ENCODE data around the gene PDE11A. TPM values are rescaled to one million over a fixed set of nuclear protein-coding genes. Genes with fewer than 3 reads are reported as not detected.
A peak's percentile ranks its signal among the peaks of the same experiment; 100 is the strongest.

Gene PDE11A
- total and polyA plus RNA-seq, 5 donors from 2014 or later: not detected

GRCh38 chr2:177715771-177716170 lies 356.8 kb downstream of the PDE11A start:
- H3K27ac Mint-ChIP-seq: no peak overlapping the region

GRCh38 chr2:177714704-177715103 lies 357.9 kb downstream of the PDE11A start:
- Histone ChIP-seq H3K9me3 (ENCODE audit: control insufficient read depth in 2 of 2, low read length in 2 of 2) (no peaks in the 10 kb centered on the region), H3K27ac (ENCODE audit: insufficient read depth, low read length, poor library complexity, severe bottlenecking) (no peak overlapping the region), H3K36me3 (ENCODE audit: control insufficient read depth, insufficient read depth, low read length) (no peaks in the 10 kb centered on the region), H3K27me3 (ENCODE audit: control insufficient read depth, insufficient read depth, low read length) (peaks cover 12% of the 10 kb centered on the region), H3K4me1 (ENCODE audit: control insufficient read depth, insufficient read depth, low read length, poor library complexity, severe bottlenecking) (no peaks in the 10 kb centered on the region), H3K4me3 (ENCODE audit: low read depth, low read length) (no peak overlapping the region)
- DNase-seq (no peak), ATAC-seq (ENCODE audit: low read depth in 2 of 2) (no peak)
- Mint-ChIP-seq H3K36me3 (no peaks in the 10 kb centered on the region), H3K9me3 (peaks cover 0 to 2% (median 0%) of the 10 kb centered on the region in 7 donors), H3K4me3 (no peak overlapping the region), H3K27ac (no peak overlapping the region), H3K27me3 (no peaks in the 10 kb centered on the region), H3K4me1 (no peaks in the 10 kb centered on the region)

More at GRCh38 chr2:177715771-177716170, 356.8 kb downstream of the PDE11A start:
- Mint-ChIP-seq H3K9me3 (peaks cover 0 to 2% (median 0%) of the 10 kb centered on the region in 7 donors), H3K36me3 (no peaks in the 10 kb centered on the region), H3K27me3 (no peaks in the 10 kb centered on the region), H3K4me3 (no peak overlapping the region), H3K4me1 (no peaks in the 10 kb centered on the region)
- peaks cover 12% of the 10 kb centered on the region for H3K27me3 ChIP-seq (ENCODE audit: control insufficient read depth, insufficient read depth, low read length)
- no peak for DNase-seq
- H3K9me3 ChIP-seq (ENCODE audit: control insufficient read depth in 2 of 2, low read length in 2 of 2): no peaks in the 10 kb centered on the region
- H3K36me3 ChIP-seq (ENCODE audit: control insufficient read depth, insufficient read depth, low read length): no peaks in the 10 kb centered on the region
- no peak overlapping the region for H3K27ac ChIP-seq (ENCODE audit: insufficient read depth, low read length, poor library complexity, severe bottlenecking)
- no peak for ATAC-seq (ENCODE audit: low read depth in 2 of 2)
- H3K4me1 ChIP-seq (ENCODE audit: control insufficient read depth, insufficient read depth, low read length, poor library complexity, severe bottlenecking): no peaks in the 10 kb centered on the region
- H3K4me3 ChIP-seq (ENCODE audit: low read depth, low read length): no peak overlapping the region

GRCh38 chr2:177712462-177712861 lies 360.1 kb downstream of the PDE11A start:
- Mint-ChIP-seq H3K27me3 (no peaks in the 10 kb centered on the region), H3K36me3 (no peaks in the 10 kb centered on the region), H3K4me1 (no peaks in the 10 kb centered on the region), H3K27ac (no peak overlapping the region), H3K9me3 (no peaks in the 10 kb centered on the region), H3K4me3 (no peak overlapping the region)
- H3K27ac ChIP-seq (ENCODE audit: insufficient read depth, low read length, poor library complexity, severe bottlenecking): no peak overlapping the region
- peaks cover 12% of the 10 kb centered on the region for H3K27me3 ChIP-seq (ENCODE audit: control insufficient read depth, insufficient read depth, low read length)
- no peaks in the 10 kb centered on the region for H3K36me3 ChIP-seq (ENCODE audit: control insufficient read depth, insufficient read depth, low read length)
- no peak overlapping the region for H3K4me3 ChIP-seq (ENCODE audit: low read depth, low read length)
- no peaks in the 10 kb centered on the region for H3K9me3 ChIP-seq (ENCODE audit: control insufficient read depth in 2 of 2, low read length in 2 of 2)
- H3K4me1 ChIP-seq (ENCODE audit: control insufficient read depth, insufficient read depth, low read length, poor library complexity, severe bottlenecking): no peaks in the 10 kb centered on the region
- ATAC-seq (ENCODE audit: low read depth in 2 of 2) (no peak), DNase-seq (no peak)

GRCh38 chr2:177711483-177712265 lies 360.9 kb downstream of the PDE11A start:
- Histone ChIP-seq H3K36me3 (ENCODE audit: control insufficient read depth, insufficient read depth, low read length) (no peaks in the 10 kb centered on the region), H3K9me3 (ENCODE audit: control insufficient read depth in 2 of 2, low read length in 2 of 2) (no peaks in the 10 kb centered on the region), H3K4me3 (ENCODE audit: low read depth, low read length) (no peak overlapping the region), H3K27ac (ENCODE audit: insufficient read depth, low read length, poor library complexity, severe bottlenecking) (no peak overlapping the region), H3K4me1 (ENCODE audit: control insufficient read depth, insufficient read depth, low read length, poor library complexity, severe bottlenecking) (no peaks in the 10 kb centered on the region), H3K27me3 (ENCODE audit: control insufficient read depth, insufficient read depth, low read length) (peaks cover 12% of the 10 kb centered on the region)
- no peaks in the 10 kb centered on the region for H3K27me3 Mint-ChIP-seq
- no peak for DNase-seq
- no peaks in the 10 kb centered on the region for H3K36me3 Mint-ChIP-seq
- ATAC-seq (ENCODE audit: low read depth in 2 of 2): no peak
- H3K27ac Mint-ChIP-seq: peak overlapping the region in 1 of 3 donors; percentile 30
- no peaks in the 10 kb centered on the region for H3K4me1 Mint-ChIP-seq
- no peaks in the 10 kb centered on the region for H3K9me3 Mint-ChIP-seq
- no peak overlapping the region for H3K4me3 Mint-ChIP-seq

GRCh38 chr2:177710889-177711288 lies 361.7 kb downstream of the PDE11A start:
- Mint-ChIP-seq H3K4me1 (no peaks in the 10 kb centered on the region), H3K9me3 (no peaks in the 10 kb centered on the region), H3K27ac (no peak overlapping the region), H3K27me3 (no peaks in the 10 kb centered on the region), H3K4me3 (no peak overlapping the region), H3K36me3 (no peaks in the 10 kb centered on the region)
- no peaks in the 10 kb centered on the region for H3K4me1 ChIP-seq (ENCODE audit: control insufficient read depth, insufficient read depth, low read length, poor library complexity, severe bottlenecking)
- H3K4me3 ChIP-seq (ENCODE audit: low read depth, low read length): no peak overlapping the region
- DNase-seq (no peak), ATAC-seq (ENCODE audit: low read depth in 2 of 2) (no peak)
- H3K36me3 ChIP-seq (ENCODE audit: control insufficient read depth, insufficient read depth, low read length): no peaks in the 10 kb centered on the region
- peaks cover 10% of the 10 kb centered on the region for H3K27me3 ChIP-seq (ENCODE audit: control insufficient read depth, insufficient read depth, low read length)
- no peak overlapping the region for H3K27ac ChIP-seq (ENCODE audit: insufficient read depth, low read length, poor library complexity, severe bottlenecking)
- H3K9me3 ChIP-seq (ENCODE audit: control insufficient read depth in 2 of 2, low read length in 2 of 2): no peaks in the 10 kb centered on the region

GRCh38 chr2:177709986-177710401 lies 362.6 kb downstream of the PDE11A start:
- H3K36me3 ChIP-seq (ENCODE audit: control insufficient read depth, insufficient read depth, low read length): no peaks in the 10 kb centered on the region
- DNase-seq: no peak
- no peak overlapping the region for H3K4me3 Mint-ChIP-seq
- H3K27me3 ChIP-seq (ENCODE audit: control insufficient read depth, insufficient read depth, low read length): peaks cover 8% of the 10 kb centered on the region
- H3K36me3 Mint-ChIP-seq: no peaks in the 10 kb centered on the region
- ATAC-seq (ENCODE audit: low read depth in 2 of 2): no peak
- H3K9me3 Mint-ChIP-seq: no peaks in the 10 kb centered on the region
- no peaks in the 10 kb centered on the region for H3K4me1 ChIP-seq (ENCODE audit: control insufficient read depth, insufficient read depth, low read length, poor library complexity, severe bottlenecking)
- peaks cover 6% of the 10 kb centered on the region for H3K27me3 Mint-ChIP-seq
- no peak overlapping the region for H3K27ac ChIP-seq (ENCODE audit: insufficient read depth, low read length, poor library complexity, severe bottlenecking)
- no peak overlapping the region for H3K27ac Mint-ChIP-seq
- no peaks in the 10 kb centered on the region for H3K4me1 Mint-ChIP-seq
- H3K4me3 ChIP-seq (ENCODE audit: low read depth, low read length): no peak overlapping the region
- H3K9me3 ChIP-seq (ENCODE audit: control insufficient read depth in 2 of 2, low read length in 2 of 2): no peaks in the 10 kb centered on the region

- no peak for ATAC-seq (ENCODE audit: low read depth in 2 of 2)
- no peak overlapping the region for H3K4me3 Mint-ChIP-seq
Observed at GRCh38 chr2:177708660-177709444, 363.7 kb downstream of the PDE11A start.

More at GRCh38 chr2:177708660-177709444, 363.7 kb downstream of the PDE11A start:
- no peak overlapping the region for H3K4me3 ChIP-seq (ENCODE audit: low read depth, low read length)
- no peak overlapping the region for H3K27ac Mint-ChIP-seq
- no peak for DNase-seq
- no peaks in the 10 kb centered on the region for H3K9me3 Mint-ChIP-seq
- H3K9me3 ChIP-seq (ENCODE audit: control insufficient read depth in 2 of 2, low read length in 2 of 2): no peaks in the 10 kb centered on the region
- H3K4me1 Mint-ChIP-seq: no peaks in the 10 kb centered on the region
- H3K27me3 ChIP-seq (ENCODE audit: control insufficient read depth, insufficient read depth, low read length): peaks cover 2% of the 10 kb centered on the region
- peaks cover 6% of the 10 kb centered on the region for H3K27me3 Mint-ChIP-seq
- H3K36me3 Mint-ChIP-seq: no peaks in the 10 kb centered on the region
- H3K4me1 ChIP-seq (ENCODE audit: control insufficient read depth, insufficient read depth, low read length, poor library complexity, severe bottlenecking): no peaks in the 10 kb centered on the region
- H3K36me3 ChIP-seq (ENCODE audit: control insufficient read depth, insufficient read depth, low read length): no peaks in the 10 kb centered on the region
- no peak overlapping the region for H3K27ac ChIP-seq (ENCODE audit: insufficient read depth, low read length, poor library complexity, severe bottlenecking)

All from CD4-positive, CD25-positive, alpha-beta regulatory T cell (primary cell).